Measurements from ENCODE around the gene PRKN. TPM values are rescaled to one million over a fixed set of nuclear protein-coding genes. Genes with fewer than 3 reads are reported as not detected.

Gene PRKN
- total RNA-seq, 1 experiment from 2014 or later, result 2.0 TPM

- Mint-ChIP-seq H3K9me3 (no peaks in the 10 kb centered on the region), H3K27ac (no peak overlapping the region), H3K27me3 (ENCODE audit: low read depth) (no peaks in the 10 kb centered on the region), H3K4me1 (peaks cover 17 to 22% of the 10 kb centered on the region in 2 experiments), H3K36me3 (ENCODE audit: insufficient read depth in 1 of 3, low read depth in 3 of 3) (no peaks in the 10 kb centered on the region), H3K4me3 (no peak overlapping the region)
- no peak overlapping the region for H3K56ac ChIP-seq (ENCODE audit: insufficient read length, low read depth, low read length)
- H2AK5ac ChIP-seq (ENCODE audit: insufficient read length, low read length), result no peak overlapping the region
- no CpG with 5 or more reads among the region's 1 CpG for WGBS (ENCODE audit: extremely low coverage, insufficient read length, low lambda C conversion rate)
- H3K14ac ChIP-seq (ENCODE audit: insufficient read depth, low read length), result no peak overlapping the region
- no peak overlapping the region for H3T11ph ChIP-seq (ENCODE audit: low read length)
- H3K23me2 ChIP-seq (ENCODE audit: insufficient read length, low read depth, low read length, poor library complexity, severe bottlenecking), result no peaks in the 10 kb centered on the region
- no peak overlapping the region for H2BK12ac ChIP-seq (ENCODE audit: insufficient read length, low read depth, low read length)
- no peaks in the 10 kb centered on the region for H3K79me1 ChIP-seq (ENCODE audit: insufficient read depth, low read depth, low read length, poor library complexity, severe bottlenecking)
- H3K4ac ChIP-seq (ENCODE audit: low read depth, low read length), result no peak overlapping the region
- H3K79me2 ChIP-seq (ENCODE audit: insufficient read depth, low read length), result no peaks in the 10 kb centered on the region
- H3K9me3 ChIP-seq (ENCODE audit: control insufficient read depth, low read depth, low read length), result no peaks in the 10 kb centered on the region
- no peak overlapping the region for H3K27ac ChIP-seq (ENCODE audit: insufficient read length, low read depth, low read length)
- no peak overlapping the region for H3K18ac ChIP-seq (ENCODE audit: insufficient read length, low read depth, low read length)
- H2BK5ac ChIP-seq (ENCODE audit: insufficient read length, low read length), result no peak overlapping the region
- no peak for TF ChIP-seq CTCF (conservative IDR thresholded peaks at IDR 0.05)
- H3K4me2 ChIP-seq (ENCODE audit: insufficient read depth, insufficient read length, low read length), result no peak overlapping the region
- H4K20me1 ChIP-seq (ENCODE audit: control insufficient read depth, insufficient read depth, insufficient read length), result no peaks in the 10 kb centered on the region
- H2BK120ac ChIP-seq (ENCODE audit: low read depth, low read length, poor library complexity, severe bottlenecking), result no peak overlapping the region
- no peak overlapping the region for H2BK20ac ChIP-seq (ENCODE audit: low read depth, low read length, poor library complexity, severe bottlenecking)
- no peak overlapping the region for H3K9ac ChIP-seq (ENCODE audit: extremely low read depth, insufficient read length, low read length)
- no peaks in the 10 kb centered on the region for H3K4me1 ChIP-seq (ENCODE audit: insufficient read depth, low read length)
- no peak overlapping the region for H4K91ac ChIP-seq (ENCODE audit: insufficient read length, low read depth, low read length)
- no peak overlapping the region for H4K5ac ChIP-seq (ENCODE audit: insufficient read length, low read depth, low read length)
- no peak overlapping the region for H2AFZ ChIP-seq (ENCODE audit: low read length)
- no peaks in the 10 kb centered on the region for H3K27me3 ChIP-seq (ENCODE audit: insufficient read depth, low read length)
- H4K8ac ChIP-seq (replicated peaks; ENCODE audit: insufficient read length, low read depth, low read length), result no peak overlapping the region
- no peak for DNase-seq
- H2BK15ac ChIP-seq (ENCODE audit: low read depth, low read length), result no peak overlapping the region
- H3K23ac ChIP-seq (ENCODE audit: insufficient read length, low read depth, low read length), result no peak overlapping the region
Measured at GRCh38 chr6:162147281-162147680, 580.3 kb downstream of the PRKN start.
